ENCODE data around the gene ST6GALNAC2.
"Not testable (repeated sequence)": the region's sequence is repeated elsewhere in the genome, so short reads cannot be mapped to it uniquely, and the experiment has no call there.

- TF ChIP-seq, protein P1, sequence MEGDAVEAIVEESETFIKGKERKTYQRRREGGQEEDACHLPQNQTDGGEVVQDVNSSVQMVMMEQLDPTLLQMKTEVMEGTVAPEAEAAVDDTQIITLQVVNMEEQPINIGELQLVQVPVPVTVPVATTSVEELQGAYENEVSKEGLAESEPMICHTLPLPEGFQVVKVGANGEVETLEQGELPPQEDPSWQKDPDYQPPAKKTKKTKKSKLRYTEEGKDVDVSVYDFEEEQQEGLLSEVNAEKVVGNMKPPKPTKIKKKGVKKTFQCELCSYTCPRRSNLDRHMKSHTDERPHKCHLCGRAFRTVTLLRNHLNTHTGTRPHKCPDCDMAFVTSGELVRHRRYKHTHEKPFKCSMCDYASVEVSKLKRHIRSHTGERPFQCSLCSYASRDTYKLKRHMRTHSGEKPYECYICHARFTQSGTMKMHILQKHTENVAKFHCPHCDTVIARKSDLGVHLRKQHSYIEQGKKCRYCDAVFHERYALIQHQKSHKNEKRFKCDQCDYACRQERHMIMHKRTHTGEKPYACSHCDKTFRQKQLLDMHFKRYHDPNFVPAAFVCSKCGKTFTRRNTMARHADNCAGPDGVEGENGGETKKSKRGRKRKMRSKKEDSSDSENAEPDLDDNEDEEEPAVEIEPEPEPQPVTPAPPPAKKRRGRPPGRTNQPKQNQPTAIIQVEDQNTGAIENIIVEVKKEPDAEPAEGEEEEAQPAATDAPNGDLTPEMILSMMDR (IDR thresholded peaks at IDR 0.05) = not testable (repeated sequence)
- not testable (repeated sequence) for TF ChIP-seq POLR2A, EP300 (IDR thresholded peaks at IDR 0.05)
Observed at GRCh38 chr17:76527016-76527415, 58.6 kb downstream of the ST6GALNAC2 start.

Data from tibial nerve (tissue), 4 donors.